Mesothelial cell of epicardium (in vitro differentiated cells): ENCODE data around the gene CCBE1. TPM values are rescaled to one million over a fixed set of nuclear protein-coding genes. Genes with fewer than 3 reads are reported as not detected.
A peak's percentile ranks its signal among the peaks of the same experiment; 100 is the strongest.

Experiments
- DNase-seq, 2 experiments: peaks; one replicate each; pipeline ENCODE4 v3.0.0; 2021; ENCODE audit warnings: low spot score in 2 of 2; ENCODE audit not compliant: unreplicated experiment in 2 of 2
- H3K27ac Mint-ChIP-seq: 2 replicates; pipeline ENCODE4 v1.8.0; 2021; ENCODE audit warnings: mixed read lengths
- H3K27me3 Mint-ChIP-seq: 2 replicates; pipeline ENCODE4 v1.8.0; 2021; ENCODE audit warnings: low read depth, mixed read lengths
- H3K36me3 Mint-ChIP-seq: 2 replicates; pipeline ENCODE4 v1.8.0; 2021; ENCODE audit warnings: mixed read lengths
- H3K4me1 Mint-ChIP-seq: 2 replicates; pipeline ENCODE4 v1.8.0; 2021; ENCODE audit warnings: mixed read lengths
- H3K4me3 Mint-ChIP-seq: 2 replicates; pipeline ENCODE4 v1.8.0; 2021; ENCODE audit warnings: mild to moderate bottlenecking, moderate library complexity, mixed read lengths
- H3K9me3 Mint-ChIP-seq: 2 replicates; pipeline ENCODE4 v1.8.0; 2021; ENCODE audit warnings: mixed read lengths
- CTCF ChIP-seq: fragments of 200-600 bp; sonication (generic); IDR thresholded peaks from one replicate; pipeline ENCODE4 v1.5.0; 2021; ENCODE audit warnings: antibody characterized with exemption; ENCODE audit not compliant: unreplicated experiment
- total RNA-seq: library from RNA; stranded (reverse); gene quantifications from 3 replicates; pipeline ENCODE4 v1.2.1, GENCODE V29; 2021

Gene CCBE1
- total RNA-seq, 1 donor from 2014 or later = 71.1 TPM

- TF ChIP-seq CTCF = no peak
- H3K36me3 Mint-ChIP-seq = peaks cover 12% of the 10 kb centered on the region
- peak overlapping the region; percentile 55 for H3K27ac Mint-ChIP-seq
- H3K9me3 Mint-ChIP-seq = peaks cover 11% of the 10 kb centered on the region
- no peak for DNase-seq
- no peak overlapping the region for H3K4me3 Mint-ChIP-seq
- peaks cover 9% of the 10 kb centered on the region for H3K27me3 Mint-ChIP-seq
- H3K4me1 Mint-ChIP-seq = peaks cover 54% of the 10 kb centered on the region
Measured at GRCh38 chr18:59554796-59555335, 142.4 kb downstream of the CCBE1 start.

- peaks cover 11% of the 10 kb centered on the region for H3K9me3 Mint-ChIP-seq
- peaks cover 64% of the 10 kb centered on the region for H3K4me1 Mint-ChIP-seq
- no peak overlapping the region for H3K4me3 Mint-ChIP-seq
- DNase-seq = no peak
- H3K27me3 Mint-ChIP-seq = no peaks in the 10 kb centered on the region
- H3K36me3 Mint-ChIP-seq = peaks cover 12% of the 10 kb centered on the region
- H3K27ac Mint-ChIP-seq = peak overlapping the region; percentile 55
- TF ChIP-seq CTCF = no peak
Measured at GRCh38 chr18:59553273-59553870, 143.9 kb downstream of the CCBE1 start.

DNA sequence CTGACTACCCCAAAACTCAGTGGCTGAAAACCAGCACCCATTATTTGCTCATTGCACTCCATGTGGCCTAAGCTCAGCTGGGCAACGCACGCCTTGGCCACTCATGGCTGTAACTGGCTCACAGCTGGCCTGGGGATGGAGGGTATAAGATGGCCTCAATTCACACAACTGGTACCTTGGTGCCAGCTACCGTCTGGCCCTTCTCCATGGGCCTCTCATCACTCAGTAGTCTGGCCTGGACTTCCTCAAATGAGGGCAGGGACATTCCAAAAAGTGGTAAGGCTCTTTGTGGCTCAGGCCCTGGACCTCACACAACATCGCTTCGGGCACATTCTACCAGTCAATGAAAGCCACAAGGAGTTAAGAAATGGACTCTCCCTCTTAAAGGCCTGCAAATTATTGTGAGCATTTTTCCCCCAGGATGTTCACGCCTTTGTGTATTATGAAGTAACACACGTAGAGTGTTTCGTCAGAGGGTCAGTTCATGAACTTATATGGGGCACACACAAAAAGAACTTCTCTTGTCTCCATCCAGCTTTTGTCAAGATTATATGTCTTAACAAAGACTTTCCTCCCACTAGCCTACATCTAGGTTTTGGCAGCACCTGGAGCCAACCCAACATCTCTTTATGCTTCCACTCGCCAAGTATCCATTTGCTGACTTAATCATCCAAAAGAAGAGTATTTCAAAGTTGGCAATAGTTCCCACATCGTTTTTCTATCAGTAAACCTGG is 145.2 kb downstream of the CCBE1 start:
- peaks cover 1% of the 10 kb centered on the region for H3K9me3 Mint-ChIP-seq
- peaks cover 75% of the 10 kb centered on the region for H3K4me1 Mint-ChIP-seq
- peaks cover 2% of the 10 kb centered on the region for H3K27me3 Mint-ChIP-seq
- peak overlapping the region; percentile 57 for H3K27ac Mint-ChIP-seq
- H3K4me3 Mint-ChIP-seq = no peak overlapping the region
- DNase-seq = no peak
- no peak for TF ChIP-seq CTCF
- H3K36me3 Mint-ChIP-seq = peaks cover 2% of the 10 kb centered on the region

DNA sequence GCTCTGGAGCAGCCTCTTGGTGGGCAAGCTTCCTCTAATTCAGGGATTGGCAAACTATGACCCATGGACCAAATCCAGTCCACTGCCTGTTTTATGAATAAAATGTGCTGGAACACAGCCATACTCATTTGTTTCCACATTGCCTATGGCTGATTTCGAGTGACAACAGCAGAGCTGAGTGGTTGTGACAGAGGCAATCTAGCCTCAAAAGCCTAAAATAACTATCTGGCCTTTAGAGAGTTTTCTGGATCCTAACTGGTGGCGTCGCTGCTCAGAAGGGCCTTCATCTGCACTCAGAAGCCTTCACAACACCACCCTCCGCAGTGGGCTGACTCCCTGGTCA is 147.1 kb downstream of the CCBE1 start:
- no peak for DNase-seq
- H3K27ac Mint-ChIP-seq = no peak overlapping the region
- no peaks in the 10 kb centered on the region for H3K36me3 Mint-ChIP-seq
- H3K4me1 Mint-ChIP-seq = peaks cover 68% of the 10 kb centered on the region
- no peak for TF ChIP-seq CTCF
- H3K27me3 Mint-ChIP-seq = peaks cover 2% of the 10 kb centered on the region
- H3K4me3 Mint-ChIP-seq = no peak overlapping the region
- no peaks in the 10 kb centered on the region for H3K9me3 Mint-ChIP-seq

DNA sequence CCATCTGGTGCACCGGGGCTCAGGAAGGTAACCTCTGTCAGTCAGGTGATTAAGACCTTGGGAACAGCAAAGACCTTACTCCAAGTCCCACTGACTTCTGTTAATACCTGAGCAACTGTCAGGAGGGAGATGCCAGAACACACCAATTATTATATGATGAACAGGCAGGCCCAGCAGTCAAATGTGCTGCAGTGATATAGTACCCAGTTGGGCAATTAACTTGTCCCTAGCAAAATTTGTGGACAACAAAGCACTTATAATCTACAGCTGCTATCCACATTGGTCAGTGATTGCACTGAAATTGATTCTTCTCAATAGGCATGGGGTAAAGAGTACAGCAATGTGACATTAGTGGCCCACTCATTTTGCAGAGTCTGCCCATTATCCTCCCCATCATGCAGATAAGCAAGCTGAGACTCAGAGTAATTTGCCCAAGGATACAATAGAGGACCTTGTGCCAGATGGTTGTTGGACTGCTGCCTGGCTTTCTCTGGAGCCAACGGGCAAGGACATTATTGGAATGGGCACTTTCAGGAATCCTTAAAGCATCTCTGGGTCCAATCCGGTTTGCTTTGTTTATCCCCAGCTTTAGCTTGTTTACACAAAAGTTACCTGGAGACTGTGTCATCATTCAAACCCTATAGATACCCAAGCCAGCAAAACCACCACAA is 147.6 kb downstream of the CCBE1 start:
- peaks cover 63% of the 10 kb centered on the region for H3K4me1 Mint-ChIP-seq

More for the DNA sequence above, 147.6 kb downstream of the CCBE1 start:
- Mint-ChIP-seq H3K4me3 (no peak overlapping the region), H3K27ac (peak overlapping the region; percentile 50), H3K9me3 (no peaks in the 10 kb centered on the region), H3K36me3 (no peaks in the 10 kb centered on the region), H3K27me3 (peaks cover 2% of the 10 kb centered on the region)
- no peak for DNase-seq
- no peak for TF ChIP-seq CTCF
